ENCODE measurements around the gene FXN. TPM values are rescaled to one million over a fixed set of nuclear protein-coding genes. Genes with fewer than 3 reads are reported as not detected.
"Not testable (repeated sequence)": the region's sequence is repeated elsewhere in the genome, so short reads cannot be mapped to it uniquely, and the experiment has no call there.

The FXN gene
- total RNA-seq, 2 experiments from 2014 or later, result 6.9 to 36.1 TPM

DNA sequence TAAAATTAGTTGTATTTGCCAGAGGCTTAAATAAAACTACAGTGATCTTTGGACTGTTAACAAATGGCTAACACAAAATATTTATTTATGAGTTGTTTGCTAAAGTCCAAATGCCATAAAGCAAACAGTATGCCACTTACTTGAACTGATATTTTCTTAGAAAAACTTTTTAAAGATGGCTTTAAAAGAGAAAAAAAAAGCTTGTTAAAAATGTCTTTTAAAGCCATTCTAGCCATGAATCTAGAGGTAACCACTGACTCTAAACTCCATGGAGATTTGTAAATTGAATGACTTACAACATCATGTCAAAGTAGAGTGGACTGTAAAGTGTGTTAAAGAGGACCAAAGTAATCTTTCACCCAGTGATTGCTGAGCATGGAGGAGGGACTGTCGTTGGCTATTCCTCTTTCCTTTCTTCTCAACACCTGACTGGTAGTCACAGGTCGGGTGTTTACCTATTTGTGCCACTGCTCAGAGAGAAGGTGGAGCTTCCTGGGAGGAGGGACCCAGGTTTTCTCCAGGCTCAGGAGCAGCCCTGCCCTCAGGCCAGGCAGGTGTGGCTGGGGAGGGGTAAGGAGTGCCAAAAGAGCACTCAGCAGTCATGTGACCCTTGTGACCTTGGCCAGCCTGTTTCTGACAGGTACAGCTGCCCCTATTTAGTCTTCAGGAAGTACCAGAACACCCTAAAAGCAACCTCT lies 69.4 kb downstream of the FXN start:
- Histone ChIP-seq H3K36me3 (ENCODE audit: insufficient read depth, low read length) (no peaks in the 10 kb centered on the region), H3K27ac (ENCODE audit: low read depth, low read length, poor library complexity, severe bottlenecking) (no peak overlapping the region), H3K4me1 (ENCODE audit: insufficient read depth, low read length, poor library complexity, severe bottlenecking) (no peaks in the 10 kb centered on the region), H3K9me2 (ENCODE audit: insufficient read depth, low read length) (no peaks in the 10 kb centered on the region), H4K20me1 (ENCODE audit: insufficient read depth, low read length) (no peaks in the 10 kb centered on the region), H3K4me2 (ENCODE audit: low read length) (no peak overlapping the region), H2AFZ (ENCODE audit: low read length) (no peak overlapping the region), H3K4me3 (ENCODE audit: low read depth, low read length, poor library complexity, severe bottlenecking) (no peak overlapping the region), H3K9me3 (ENCODE audit: low read length) (no peaks in the 10 kb centered on the region), H3K79me2 (ENCODE audit: insufficient read depth, low read depth, low read length) (no peaks in the 10 kb centered on the region)
- no TSS peak for BruUV-seq (replicated peaks)
- intact Hi-C loops (cut with micrococcal nuclease; ENCODE audit: unreplicated experiment), result no loop called here
- POLR2A ChIA-PET, result no interaction called here
- CTCF ChIA-PET (ENCODE audit: unreplicated experiment), result no interaction called here
- TF ChIP-seq, protein P1, sequence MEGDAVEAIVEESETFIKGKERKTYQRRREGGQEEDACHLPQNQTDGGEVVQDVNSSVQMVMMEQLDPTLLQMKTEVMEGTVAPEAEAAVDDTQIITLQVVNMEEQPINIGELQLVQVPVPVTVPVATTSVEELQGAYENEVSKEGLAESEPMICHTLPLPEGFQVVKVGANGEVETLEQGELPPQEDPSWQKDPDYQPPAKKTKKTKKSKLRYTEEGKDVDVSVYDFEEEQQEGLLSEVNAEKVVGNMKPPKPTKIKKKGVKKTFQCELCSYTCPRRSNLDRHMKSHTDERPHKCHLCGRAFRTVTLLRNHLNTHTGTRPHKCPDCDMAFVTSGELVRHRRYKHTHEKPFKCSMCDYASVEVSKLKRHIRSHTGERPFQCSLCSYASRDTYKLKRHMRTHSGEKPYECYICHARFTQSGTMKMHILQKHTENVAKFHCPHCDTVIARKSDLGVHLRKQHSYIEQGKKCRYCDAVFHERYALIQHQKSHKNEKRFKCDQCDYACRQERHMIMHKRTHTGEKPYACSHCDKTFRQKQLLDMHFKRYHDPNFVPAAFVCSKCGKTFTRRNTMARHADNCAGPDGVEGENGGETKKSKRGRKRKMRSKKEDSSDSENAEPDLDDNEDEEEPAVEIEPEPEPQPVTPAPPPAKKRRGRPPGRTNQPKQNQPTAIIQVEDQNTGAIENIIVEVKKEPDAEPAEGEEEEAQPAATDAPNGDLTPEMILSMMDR (conservative IDR thresholded peaks at IDR 0.05; ENCODE audit: low read length), result no peak
- TF ChIP-seq EZH2phosphoT487 (IDR thresholded peaks at IDR 0.05; ENCODE audit: borderline replicate concordance, low read depth, low read length), result no peak
- no peak for DNase-seq (ENCODE audit: low spot score)

- H3K4me2 ChIP-seq (ENCODE audit: low read length), result no peak overlapping the region
- H4K20me1 ChIP-seq (ENCODE audit: insufficient read depth, low read length), result no peaks in the 10 kb centered on the region
- no peak for DNase-seq (ENCODE audit: low spot score)
- no peak overlapping the region for H3K4me3 ChIP-seq (ENCODE audit: low read depth, low read length, poor library complexity, severe bottlenecking)
- H3K4me1 ChIP-seq (ENCODE audit: insufficient read depth, low read length, poor library complexity, severe bottlenecking), result no peaks in the 10 kb centered on the region
- POLR2A ChIA-PET, result no interaction called here
- no peaks in the 10 kb centered on the region for H3K9me2 ChIP-seq (ENCODE audit: insufficient read depth, low read length)
- H3K36me3 ChIP-seq (ENCODE audit: insufficient read depth, low read length), result no peaks in the 10 kb centered on the region
- no peak overlapping the region for H2AFZ ChIP-seq (ENCODE audit: low read length)
- no peak overlapping the region for H3K27ac ChIP-seq (ENCODE audit: low read depth, low read length, poor library complexity, severe bottlenecking)
- H3K79me2 ChIP-seq (ENCODE audit: insufficient read depth, low read depth, low read length), result no peaks in the 10 kb centered on the region
- H3K9me3 ChIP-seq (ENCODE audit: low read length), result no peaks in the 10 kb centered on the region
- CTCF ChIA-PET (ENCODE audit: unreplicated experiment), result no interaction called here
- intact Hi-C loops (cut with micrococcal nuclease; ENCODE audit: unreplicated experiment), result no loop called here
- TF ChIP-seq, protein P1 (conservative IDR thresholded peaks at IDR 0.05; ENCODE audit: low read length), result no peak
- no peak for TF ChIP-seq EZH2phosphoT487 (IDR thresholded peaks at IDR 0.05; ENCODE audit: borderline replicate concordance, low read depth, low read length)
- no TSS peak for BruUV-seq (replicated peaks)
Measured at GRCh38 chr9:69107771-69108170, 72.2 kb downstream of the FXN start.

DNA sequence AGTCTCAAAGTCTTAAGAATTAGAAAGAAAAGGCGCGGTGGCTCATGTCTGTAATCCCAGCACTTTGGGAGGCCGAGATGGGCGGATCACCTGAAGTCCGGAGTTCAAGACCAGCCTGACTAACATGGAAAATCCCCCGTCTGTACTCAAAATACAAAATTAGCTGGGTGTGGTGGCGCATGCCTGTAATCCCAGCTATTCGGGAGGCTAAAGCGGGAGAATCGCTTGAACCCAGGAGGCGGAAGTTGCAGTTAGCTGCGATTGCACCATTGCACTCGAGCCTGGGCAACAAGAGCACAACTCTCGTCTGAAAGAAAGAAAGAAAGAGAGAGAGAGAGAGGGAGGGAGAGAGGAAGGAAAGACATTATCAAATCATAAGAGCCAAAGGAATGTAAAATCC lies 73.2 kb downstream of the FXN start:
- H3K4me3 ChIP-seq (ENCODE audit: low read depth, low read length, poor library complexity, severe bottlenecking); H4K20me1 ChIP-seq (ENCODE audit: insufficient read depth, low read length); H3K79me2 ChIP-seq (ENCODE audit: insufficient read depth, low read depth, low read length); H3K9me2 ChIP-seq (ENCODE audit: insufficient read depth, low read length); H2AFZ ChIP-seq (ENCODE audit: low read length); POLR2A ChIA-PET; H3K9me3 ChIP-seq (ENCODE audit: low read length); DNase-seq (ENCODE audit: low spot score); H3K4me2 ChIP-seq (ENCODE audit: low read length); intact Hi-C loops (cut with micrococcal nuclease; ENCODE audit: unreplicated experiment); H3K36me3 ChIP-seq (ENCODE audit: insufficient read depth, low read length); CTCF ChIA-PET (ENCODE audit: unreplicated experiment); H3K27ac ChIP-seq (ENCODE audit: low read depth, low read length, poor library complexity, severe bottlenecking); H3K4me1 ChIP-seq (ENCODE audit: insufficient read depth, low read length, poor library complexity, severe bottlenecking); BruUV-seq (replicated peaks): not testable (repeated sequence)
